ENCODE results near the gene ARFGAP2. TPM values are rescaled to one million over a fixed set of nuclear protein-coding genes. Genes with fewer than 3 reads are reported as not detected.

The ARFGAP2 gene
- total RNA-seq, 4 donors from 2014 or later: 95.3 to 171 (median 119) TPM

GRCh38 chr11:47152126-47152952 is 24.3 kb downstream of the ARFGAP2 start:
- TF ChIP-seq POLR2A (IDR thresholded peaks at IDR 0.05): no peak
- TF ChIP-seq, protein P1, sequence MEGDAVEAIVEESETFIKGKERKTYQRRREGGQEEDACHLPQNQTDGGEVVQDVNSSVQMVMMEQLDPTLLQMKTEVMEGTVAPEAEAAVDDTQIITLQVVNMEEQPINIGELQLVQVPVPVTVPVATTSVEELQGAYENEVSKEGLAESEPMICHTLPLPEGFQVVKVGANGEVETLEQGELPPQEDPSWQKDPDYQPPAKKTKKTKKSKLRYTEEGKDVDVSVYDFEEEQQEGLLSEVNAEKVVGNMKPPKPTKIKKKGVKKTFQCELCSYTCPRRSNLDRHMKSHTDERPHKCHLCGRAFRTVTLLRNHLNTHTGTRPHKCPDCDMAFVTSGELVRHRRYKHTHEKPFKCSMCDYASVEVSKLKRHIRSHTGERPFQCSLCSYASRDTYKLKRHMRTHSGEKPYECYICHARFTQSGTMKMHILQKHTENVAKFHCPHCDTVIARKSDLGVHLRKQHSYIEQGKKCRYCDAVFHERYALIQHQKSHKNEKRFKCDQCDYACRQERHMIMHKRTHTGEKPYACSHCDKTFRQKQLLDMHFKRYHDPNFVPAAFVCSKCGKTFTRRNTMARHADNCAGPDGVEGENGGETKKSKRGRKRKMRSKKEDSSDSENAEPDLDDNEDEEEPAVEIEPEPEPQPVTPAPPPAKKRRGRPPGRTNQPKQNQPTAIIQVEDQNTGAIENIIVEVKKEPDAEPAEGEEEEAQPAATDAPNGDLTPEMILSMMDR (IDR thresholded peaks at IDR 0.05): no peak
- peaks cover 8 to 55% (median 22%) of the 10 kb centered on the region in 3 donors for H3K4me1 ChIP-seq
- 76 to 83% methylated on average over 15 to 16 of the region's 16 CpGs for WGBS, 2 donors
- no peak overlapping the region for H3K27ac ChIP-seq
- DNase-seq: no peak
- no peaks in the 10 kb centered on the region for H3K36me3 ChIP-seq
- no peak overlapping the region for H3K4me3 ChIP-seq
- no peaks in the 10 kb centered on the region for H3K27me3 ChIP-seq
- H3K9me3 ChIP-seq: no peaks in the 10 kb centered on the region
- intact Hi-C loops (cut with DNase I): loop anchor here (5.0 kb wide), 1 partner anchor 265 kb away; no protein-coding TSS in a partner anchor

DNA sequence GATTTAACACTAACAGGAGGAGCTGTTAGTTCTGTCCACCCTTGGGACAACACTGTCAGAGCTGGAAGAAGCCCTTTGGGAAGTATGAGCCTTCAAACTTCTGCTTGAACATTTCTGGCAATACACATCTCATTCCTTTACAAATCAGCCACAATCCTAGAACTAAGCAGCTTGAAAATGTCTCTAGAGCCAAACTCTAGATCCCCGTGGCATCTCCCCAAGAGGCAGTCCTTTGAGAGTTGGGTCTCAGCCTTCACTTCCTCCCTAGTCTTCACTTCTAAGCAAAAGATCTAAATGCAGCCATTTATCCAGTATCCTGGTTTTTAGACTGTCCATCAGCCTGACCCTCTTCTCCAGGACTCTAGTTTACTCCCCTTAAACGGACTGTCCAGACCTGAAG is 26.9 kb downstream of the ARFGAP2 start:
- DNase-seq: no peak
- Histone ChIP-seq H3K27ac (peak overlapping the region in 1 of 4 donors; percentile 29), H3K9me3 (no peaks in the 10 kb centered on the region), H3K4me1 (peaks cover 3 to 35% (median 20%) of the 10 kb centered on the region in 3 donors), H3K4me3 (no peak overlapping the region), H3K27me3 (no peaks in the 10 kb centered on the region), H3K36me3 (no peaks in the 10 kb centered on the region)
- TF ChIP-seq POLR2A (IDR thresholded peaks at IDR 0.05): no peak
- TF ChIP-seq, protein P1 (IDR thresholded peaks at IDR 0.05): no peak
- WGBS, 2 donors: 24 to 45% methylated on average over 2 of the region's 2 CpGs
- intact Hi-C loops (cut with DNase I): loop anchor here (5.0 kb wide), 1 partner anchor 262 kb away; no protein-coding TSS in a partner anchor

DNA sequence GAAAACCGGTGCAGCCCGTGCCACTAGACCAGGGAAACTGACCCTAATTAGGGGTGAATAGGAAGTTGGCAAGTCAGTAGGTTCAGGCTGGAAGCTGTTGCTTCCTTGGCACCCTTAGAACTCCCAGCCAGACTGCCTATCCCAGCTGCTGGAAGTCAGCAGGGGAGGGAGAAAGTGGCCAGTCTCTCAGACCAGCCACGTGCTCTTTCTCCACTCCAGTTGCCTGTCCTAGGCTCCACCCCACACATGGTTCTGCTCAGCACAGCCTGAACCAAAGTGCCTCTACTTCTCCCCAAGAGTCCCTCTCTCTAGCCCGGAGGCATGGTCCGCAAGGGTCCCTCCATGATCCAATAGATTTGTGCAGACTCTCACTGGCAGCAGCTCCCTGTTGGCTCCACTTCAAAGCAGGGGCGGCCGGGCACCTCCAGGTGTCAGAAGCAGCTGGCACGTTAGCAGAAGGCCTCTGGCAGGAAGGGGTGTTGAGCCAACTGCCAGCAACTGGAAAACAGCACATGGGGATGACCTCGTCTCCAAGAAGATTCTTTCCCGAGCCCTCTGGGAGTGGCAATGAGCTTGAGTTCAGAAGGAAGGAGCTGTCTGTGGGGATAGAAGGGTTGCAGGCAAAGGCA is 27.7 kb downstream of the ARFGAP2 start:
- peak overlapping the region in 2 of 4 donors; percentile 16 to 29 for H3K27ac ChIP-seq
- DNase-seq: no peak
- intact Hi-C loops (cut with DNase I): no loop called here
- peaks cover 3 to 37% (median 20%) of the 10 kb centered on the region in 3 donors for H3K4me1 ChIP-seq
- TF ChIP-seq, protein P1 (IDR thresholded peaks at IDR 0.05): no peak
- TF ChIP-seq POLR2A (IDR thresholded peaks at IDR 0.05): no peak
- H3K27me3 ChIP-seq: no peaks in the 10 kb centered on the region
- no peaks in the 10 kb centered on the region for H3K9me3 ChIP-seq
- H3K4me3 ChIP-seq: no peak overlapping the region
- 14 to 31% methylated on average over 4 to 6 of the region's 10 CpGs for WGBS, 2 donors
- H3K36me3 ChIP-seq: no peaks in the 10 kb centered on the region

DNA sequence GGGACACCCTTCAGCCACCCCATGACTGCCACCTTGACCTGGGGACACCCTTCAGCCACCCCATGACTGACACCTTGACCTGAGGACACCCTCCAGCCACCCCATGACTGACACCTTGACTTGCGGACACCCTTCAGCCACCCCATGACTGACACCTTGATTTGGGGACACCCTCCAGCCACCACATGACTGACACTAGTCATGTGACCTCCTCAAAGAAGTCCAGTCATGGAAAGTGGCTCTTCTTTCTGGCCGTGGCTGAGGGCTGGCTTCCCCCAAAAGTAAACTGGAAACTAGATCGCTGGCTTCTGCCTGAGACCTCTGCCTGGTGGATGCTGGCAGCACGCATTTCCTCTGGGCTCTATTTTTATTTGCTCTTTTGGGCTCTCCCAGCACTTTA is 28.4 kb downstream of the ARFGAP2 start:
- H3K4me3 ChIP-seq: no peak overlapping the region
- intact Hi-C loops (cut with DNase I): no loop called here
- TF ChIP-seq, protein P1 (IDR thresholded peaks at IDR 0.05): no peak
- no peak for TF ChIP-seq POLR2A (IDR thresholded peaks at IDR 0.05)
- H3K27me3 ChIP-seq: no peaks in the 10 kb centered on the region
- H3K36me3 ChIP-seq: no peaks in the 10 kb centered on the region
- WGBS, 2 donors: 86 to 94% methylated on average over 3 to 4 of the region's 4 CpGs
- no peak overlapping the region for H3K27ac ChIP-seq
- no peak for DNase-seq
- H3K9me3 ChIP-seq: no peaks in the 10 kb centered on the region
- peaks cover 3 to 38% (median 20%) of the 10 kb centered on the region in 3 donors for H3K4me1 ChIP-seq

- TF ChIP-seq, protein P1 (IDR thresholded peaks at IDR 0.05): no peak
- TF ChIP-seq POLR2A (IDR thresholded peaks at IDR 0.05): no peak
- DNase-seq: no peak
- H3K27ac ChIP-seq: no peak overlapping the region
- H3K4me1 ChIP-seq: peaks cover 9 to 38% (median 23%) of the 10 kb centered on the region in 3 donors
- no peaks in the 10 kb centered on the region for H3K9me3 ChIP-seq
- H3K27me3 ChIP-seq: no peaks in the 10 kb centered on the region
- 86 to 95% methylated on average over 5 to 6 of the region's 7 CpGs for whole genome bisulfite sequencing, 2 donors
- intact Hi-C loops (cut with DNase I): no loop called here
- no peak overlapping the region for H3K4me3 ChIP-seq
- H3K36me3 ChIP-seq: no peaks in the 10 kb centered on the region
These were observed 29.0 kb downstream of the ARFGAP2 start for GRCh38 chr11:47147681-47148080.

Data from esophagus squamous epithelium (tissue), 5 donors.